ENCODE data around the gene FKBP5.
"Not testable (repeated sequence)": the region's sequence is repeated elsewhere in the genome, so short reads cannot be mapped to it uniquely, and the experiment has no call there.

- not testable (repeated sequence) for TF ChIP-seq CTCF (conservative IDR thresholded peaks at IDR 0.05 in 1 of 2, IDR thresholded peaks at IDR 0.05 in 1 of 2; ENCODE audit: low read depth in 1 of 2, low read length in 2 of 2); EZH2 (IDR thresholded peaks at IDR 0.05; ENCODE audit: low read length, missing control alignments)
Observed at GRCh38 chr6:35598621-35599020, 90.1 kb downstream of the FKBP5 start.

Data from fibroblast of lung (primary cell).